ENCODE data around the gene PRSS57.

GRCh38 chr19:657611-658010 lies 37.6 kb downstream of the PRSS57 start:
- TF ChIP-seq CTCF (IDR thresholded peaks at IDR 0.05), result no peak
- TF ChIP-seq EP300 (IDR thresholded peaks at IDR 0.05), result no peak
